ENCODE results near the gene KANSL1. TPM values are rescaled to one million over a fixed set of nuclear protein-coding genes. Genes with fewer than 3 reads are reported as not detected.

The KANSL1 gene
- total RNA-seq, 1 experiment from 2014 or later = 55.5 TPM

DNA sequence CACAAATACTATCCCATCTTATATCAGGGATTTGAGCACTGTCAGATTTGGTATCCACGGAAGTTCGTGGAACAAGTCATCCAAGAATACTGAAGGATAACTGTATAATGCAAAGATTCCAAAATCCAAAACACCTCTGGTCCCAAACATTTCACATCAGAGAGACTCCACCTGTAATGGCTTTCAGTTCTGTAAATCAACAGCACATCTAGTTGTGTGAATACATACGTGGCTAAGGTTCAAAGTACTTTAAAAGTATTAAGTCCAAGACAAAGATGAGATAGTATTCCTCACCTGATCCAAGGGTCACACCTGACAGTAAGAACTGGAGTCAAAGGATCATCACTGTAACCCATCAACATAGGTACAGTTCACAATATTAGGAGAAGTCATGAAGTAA lies 54.8 kb downstream of the KANSL1 start:
- in situ Hi-C loops (cut with HindIII; ENCODE audit: low pct_unique_long_range_greater_than_20kb, low sequenced_read_pairs) (no loop called here), intact Hi-C loops (cut with micrococcal nuclease; ENCODE audit: unreplicated experiment) (no loop called here)
- BruUV-seq (replicated peaks) = no TSS peak
- Histone ChIP-seq H3K36me3 (ENCODE audit: control insufficient read depth, insufficient read depth, low read length) (no peaks in the 10 kb centered on the region), H3K4me3 (ENCODE audit: low read depth in 2 of 2, low read length in 2 of 2) (no peak overlapping the region), H3K4me1 (ENCODE audit: control insufficient read depth, insufficient read depth, low read length) (peaks cover 3% of the 10 kb centered on the region; the same call in 1 of the 2 replicates), H3K27me3 (ENCODE audit: control insufficient read depth, insufficient read depth, low read length) (no peaks in the 10 kb centered on the region), H3K9me3 (ENCODE audit: control insufficient read depth, insufficient read depth, low read depth, low read length) (no peaks in the 10 kb centered on the region), H3K27ac (ENCODE audit: low read length) (no peak overlapping the region)
- no peak for TF ChIP-seq POLR2AphosphoS5 (IDR thresholded peaks at IDR 0.05; ENCODE audit: low read depth, low read length)
- TF ChIP-seq, protein P1, sequence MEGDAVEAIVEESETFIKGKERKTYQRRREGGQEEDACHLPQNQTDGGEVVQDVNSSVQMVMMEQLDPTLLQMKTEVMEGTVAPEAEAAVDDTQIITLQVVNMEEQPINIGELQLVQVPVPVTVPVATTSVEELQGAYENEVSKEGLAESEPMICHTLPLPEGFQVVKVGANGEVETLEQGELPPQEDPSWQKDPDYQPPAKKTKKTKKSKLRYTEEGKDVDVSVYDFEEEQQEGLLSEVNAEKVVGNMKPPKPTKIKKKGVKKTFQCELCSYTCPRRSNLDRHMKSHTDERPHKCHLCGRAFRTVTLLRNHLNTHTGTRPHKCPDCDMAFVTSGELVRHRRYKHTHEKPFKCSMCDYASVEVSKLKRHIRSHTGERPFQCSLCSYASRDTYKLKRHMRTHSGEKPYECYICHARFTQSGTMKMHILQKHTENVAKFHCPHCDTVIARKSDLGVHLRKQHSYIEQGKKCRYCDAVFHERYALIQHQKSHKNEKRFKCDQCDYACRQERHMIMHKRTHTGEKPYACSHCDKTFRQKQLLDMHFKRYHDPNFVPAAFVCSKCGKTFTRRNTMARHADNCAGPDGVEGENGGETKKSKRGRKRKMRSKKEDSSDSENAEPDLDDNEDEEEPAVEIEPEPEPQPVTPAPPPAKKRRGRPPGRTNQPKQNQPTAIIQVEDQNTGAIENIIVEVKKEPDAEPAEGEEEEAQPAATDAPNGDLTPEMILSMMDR (IDR thresholded peaks at IDR 0.05) = no peak
- no peak for ATAC-seq
- POLR2A ChIA-PET = interaction anchor here (0.6 kb wide), 1 partner anchor 617 kb away, joined by 3 read pairs; no protein-coding TSS in a partner anchor
- no peak for DNase-seq (ENCODE audit: low read depth, low spot score)
- CTCF ChIA-PET = no interaction called here

DNA sequence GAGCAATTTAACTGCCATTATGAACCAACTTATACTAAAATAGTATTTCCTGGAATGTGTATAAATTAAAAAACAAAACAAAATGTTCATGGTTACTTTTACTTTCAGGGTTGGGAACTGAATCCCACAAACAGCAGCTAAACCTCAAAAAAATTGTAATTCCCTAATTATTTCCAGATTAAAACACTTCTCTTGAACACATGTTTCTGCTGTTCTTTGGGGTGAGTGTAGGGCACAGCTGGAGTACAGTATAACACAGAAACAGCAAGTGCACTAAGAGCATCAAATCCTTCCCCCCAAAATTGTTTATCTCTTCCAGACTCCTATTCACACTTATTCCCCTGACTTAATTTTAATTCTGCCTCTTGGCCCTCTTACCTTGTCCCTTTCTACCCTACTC lies 56.4 kb downstream of the KANSL1 start:
- Histone ChIP-seq H3K27ac (ENCODE audit: low read length) (no peak overlapping the region), H3K27me3 (ENCODE audit: control insufficient read depth, insufficient read depth, low read length) (no peaks in the 10 kb centered on the region), H3K9me3 (ENCODE audit: control insufficient read depth, insufficient read depth, low read depth, low read length) (no peaks in the 10 kb centered on the region), H3K4me3 (ENCODE audit: low read depth in 2 of 2, low read length in 2 of 2) (no peak overlapping the region), H3K36me3 (ENCODE audit: control insufficient read depth, insufficient read depth, low read length) (no peaks in the 10 kb centered on the region), H3K4me1 (ENCODE audit: control insufficient read depth, insufficient read depth, low read length) (peaks cover 3% of the 10 kb centered on the region; the same call in 1 of the 2 replicates)
- ATAC-seq (no peak), DNase-seq (ENCODE audit: low read depth, low spot score) (no peak)
- in situ Hi-C loops (cut with HindIII; ENCODE audit: low pct_unique_long_range_greater_than_20kb, low sequenced_read_pairs) = no loop called here
- CTCF ChIA-PET = no interaction called here
- POLR2A ChIA-PET = interaction anchor here (0.6 kb wide), 1 partner anchor 16 kb away, joined by 6 read pairs; no protein-coding TSS in a partner anchor
- TF ChIP-seq, protein P2, sequence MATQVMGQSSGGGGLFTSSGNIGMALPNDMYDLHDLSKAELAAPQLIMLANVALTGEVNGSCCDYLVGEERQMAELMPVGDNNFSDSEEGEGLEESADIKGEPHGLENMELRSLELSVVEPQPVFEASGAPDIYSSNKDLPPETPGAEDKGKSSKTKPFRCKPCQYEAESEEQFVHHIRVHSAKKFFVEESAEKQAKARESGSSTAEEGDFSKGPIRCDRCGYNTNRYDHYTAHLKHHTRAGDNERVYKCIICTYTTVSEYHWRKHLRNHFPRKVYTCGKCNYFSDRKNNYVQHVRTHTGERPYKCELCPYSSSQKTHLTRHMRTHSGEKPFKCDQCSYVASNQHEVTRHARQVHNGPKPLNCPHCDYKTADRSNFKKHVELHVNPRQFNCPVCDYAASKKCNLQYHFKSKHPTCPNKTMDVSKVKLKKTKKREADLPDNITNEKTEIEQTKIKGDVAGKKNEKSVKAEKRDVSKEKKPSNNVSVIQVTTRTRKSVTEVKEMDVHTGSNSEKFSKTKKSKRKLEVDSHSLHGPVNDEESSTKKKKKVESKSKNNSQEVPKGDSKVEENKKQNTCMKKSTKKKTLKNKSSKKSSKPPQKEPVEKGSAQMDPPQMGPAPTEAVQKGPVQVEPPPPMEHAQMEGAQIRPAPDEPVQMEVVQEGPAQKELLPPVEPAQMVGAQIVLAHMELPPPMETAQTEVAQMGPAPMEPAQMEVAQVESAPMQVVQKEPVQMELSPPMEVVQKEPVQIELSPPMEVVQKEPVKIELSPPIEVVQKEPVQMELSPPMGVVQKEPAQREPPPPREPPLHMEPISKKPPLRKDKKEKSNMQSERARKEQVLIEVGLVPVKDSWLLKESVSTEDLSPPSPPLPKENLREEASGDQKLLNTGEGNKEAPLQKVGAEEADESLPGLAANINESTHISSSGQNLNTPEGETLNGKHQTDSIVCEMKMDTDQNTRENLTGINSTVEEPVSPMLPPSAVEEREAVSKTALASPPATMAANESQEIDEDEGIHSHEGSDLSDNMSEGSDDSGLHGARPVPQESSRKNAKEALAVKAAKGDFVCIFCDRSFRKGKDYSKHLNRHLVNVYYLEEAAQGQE (IDR thresholded peaks at IDR 0.05; ENCODE audit: insufficient read depth in 1 of 2, low read depth in 2 of 2, low read length in 1 of 2) = no peak
- TF ChIP-seq POLR2AphosphoS5 (IDR thresholded peaks at IDR 0.05; ENCODE audit: low read depth, low read length) (no peak), TCF7L2 (IDR thresholded peaks at IDR 0.05; ENCODE audit: low read depth, low read length) (no peak), SIN3A (IDR thresholded peaks at IDR 0.05; ENCODE audit: borderline replicate concordance, insufficient read depth, low read depth, low read length) (no peak)
- TF ChIP-seq, protein P1 (IDR thresholded peaks at IDR 0.05) = no peak
- intact Hi-C loops (cut with micrococcal nuclease; ENCODE audit: unreplicated experiment) = no loop called here
- BruUV-seq (replicated peaks) = TSS peak; percentile 32
